GM12892 (cell line): Measurements from ENCODE around the gene CDH10.

Experiments
- DNase-seq: peaks from one replicate; pipeline ENCODE4 v3.0.0; 2011; ENCODE audit not compliant: insufficient read length
- FAIRE-seq: peaks from 2 replicates; lab custom pipeline; 2011; peaks lifted over from hg19 to GRCh38; lab: Jason Lieb, UNC
- POLR2A ChIP-seq: IDR thresholded peaks from 2 replicates; pipeline ENCODE4 v1.6.1; 2011; ENCODE audit warnings: low read depth, low read length, control low read depth
- POLR2AphosphoS5 ChIP-seq: IDR thresholded peaks from 2 replicates; pipeline ENCODE4 v1.6.1; 2011; ENCODE audit warnings: low read depth, low read length, control low read depth
- TAF1 ChIP-seq: IDR thresholded peaks from 2 replicates; pipeline ENCODE4 v1.6.1; 2011; ENCODE audit warnings: low read depth, mild to moderate bottlenecking, control low read depth, low read length, borderline replicate concordance

The CDH10 gene

DNA sequence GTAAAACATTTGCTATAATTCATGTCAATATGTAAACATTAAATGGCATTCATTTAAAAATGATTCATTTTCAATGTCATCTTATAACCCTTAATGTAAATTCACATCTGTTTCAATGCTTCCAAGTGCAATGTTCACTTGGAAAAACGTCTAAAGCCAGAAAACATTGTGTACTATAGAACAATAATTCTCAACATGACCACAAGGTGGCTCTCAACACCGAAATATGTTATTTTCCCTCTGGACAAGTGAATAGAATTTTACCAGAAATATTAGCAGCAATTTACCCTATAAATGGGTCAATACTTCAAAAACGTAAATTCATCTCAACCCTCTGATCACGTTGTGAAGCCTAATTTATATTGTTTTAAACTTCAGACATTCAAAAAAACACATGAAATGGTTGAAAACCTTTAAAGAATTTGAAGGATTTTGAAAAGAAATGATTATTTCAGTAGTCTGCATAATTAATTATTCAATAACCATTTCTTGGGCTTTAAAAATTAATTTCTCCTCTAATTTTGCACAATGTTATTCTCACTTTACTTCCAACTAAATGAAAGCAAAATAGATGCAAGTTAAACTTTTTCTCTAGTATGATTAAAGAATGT, 11.0 kb downstream of the CDH10 start:
- peak; percentile 24 for FAIRE-seq
- DNase-seq: no peak
- TF ChIP-seq POLR2AphosphoS5: no peak
- no peak for TF ChIP-seq POLR2A
- TF ChIP-seq TAF1: no peak

- TF ChIP-seq POLR2AphosphoS5 (no peak), POLR2A (no peak), TAF1 (no peak)
- DNase-seq (no peak), FAIRE-seq (no peak)
Observed at GRCh38 chr5:24632353-24632752, 12.4 kb downstream of the CDH10 start.

DNA sequence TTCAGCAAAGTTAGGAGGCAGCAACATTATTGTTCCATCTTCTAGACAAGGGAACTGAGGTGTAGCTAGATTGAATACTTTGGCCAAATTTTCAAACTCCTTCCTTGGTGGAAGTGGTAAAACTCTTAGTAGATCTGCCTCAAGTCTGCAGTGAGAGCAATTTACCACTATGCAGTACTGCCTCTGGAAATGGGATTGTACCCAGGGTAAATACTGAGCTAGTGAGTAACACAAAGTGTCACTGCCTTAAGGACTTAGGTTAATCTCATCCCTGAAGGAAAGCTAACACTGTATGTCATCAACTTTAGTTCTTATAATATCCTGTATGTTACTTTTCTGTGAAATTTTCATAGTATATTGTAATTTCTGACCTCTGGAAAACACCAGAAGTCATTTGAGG, 13.9 kb downstream of the CDH10 start:
- FAIRE-seq (no peak), DNase-seq (no peak)
- TF ChIP-seq TAF1: no peak
- TF ChIP-seq POLR2AphosphoS5: no peak
- no peak for TF ChIP-seq POLR2A

DNA sequence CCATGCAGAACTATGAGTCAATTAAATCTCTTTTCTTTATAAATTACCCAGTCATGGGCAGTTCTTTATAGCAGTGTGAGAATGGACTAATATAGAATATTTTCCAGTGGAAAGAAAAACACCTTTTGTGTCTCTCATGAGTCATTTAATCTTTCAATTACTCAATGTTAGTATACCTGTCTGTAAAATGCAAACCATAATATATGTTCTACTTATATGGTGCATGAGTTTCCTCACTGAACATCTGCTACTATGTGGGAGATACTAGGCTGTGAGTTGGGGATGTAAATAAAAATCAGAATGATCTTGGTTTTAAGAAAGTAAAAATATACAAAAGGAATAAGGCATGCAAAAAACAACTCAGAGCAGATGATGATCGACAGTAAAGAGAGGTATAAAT, 15.0 kb downstream of the CDH10 start:
- TF ChIP-seq POLR2A (no peak), POLR2AphosphoS5 (no peak), TAF1 (no peak)
- FAIRE-seq (no peak), DNase-seq (no peak)

- DNase-seq: no peak
- FAIRE-seq: no peak
- TF ChIP-seq POLR2AphosphoS5 (no peak), TAF1 (no peak), POLR2A (no peak)
Observed at GRCh38 chr5:24624872-24625271, 19.9 kb downstream of the CDH10 start.

- TF ChIP-seq POLR2AphosphoS5: no peak
- TF ChIP-seq TAF1: no peak
- TF ChIP-seq POLR2A: no peak
- no peak for FAIRE-seq
- no peak for DNase-seq
Observed at GRCh38 chr5:24623624-24624023, 21.2 kb downstream of the CDH10 start.

GRCh38 chr5:24623031-24623430, 21.7 kb downstream of the CDH10 start:
- DNase-seq (no peak), FAIRE-seq (no peak)
- TF ChIP-seq POLR2A (no peak), POLR2AphosphoS5 (no peak), TAF1 (no peak)

DNA sequence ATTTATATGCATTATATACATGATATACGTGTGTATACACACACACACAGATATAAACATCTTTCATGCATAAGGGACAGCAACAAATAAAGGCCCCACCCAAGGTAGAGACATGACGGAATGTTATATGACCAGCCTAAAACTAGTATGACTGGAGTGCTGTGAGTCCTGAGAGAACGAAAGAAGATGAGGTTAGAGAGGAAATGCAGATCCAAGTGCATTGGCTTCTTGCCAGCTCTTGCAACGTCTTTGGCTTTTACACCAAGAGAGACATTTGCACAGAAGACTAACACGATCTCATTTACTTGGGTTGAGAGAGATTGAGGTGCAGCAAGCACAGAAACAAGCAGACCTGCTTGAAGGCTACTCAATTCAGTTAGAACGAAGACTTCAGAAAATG, 23.0 kb downstream of the CDH10 start:
- DNase-seq (no peak), FAIRE-seq (no peak)
- TF ChIP-seq TAF1: no peak
- no peak for TF ChIP-seq POLR2A
- TF ChIP-seq POLR2AphosphoS5: no peak

DNA sequence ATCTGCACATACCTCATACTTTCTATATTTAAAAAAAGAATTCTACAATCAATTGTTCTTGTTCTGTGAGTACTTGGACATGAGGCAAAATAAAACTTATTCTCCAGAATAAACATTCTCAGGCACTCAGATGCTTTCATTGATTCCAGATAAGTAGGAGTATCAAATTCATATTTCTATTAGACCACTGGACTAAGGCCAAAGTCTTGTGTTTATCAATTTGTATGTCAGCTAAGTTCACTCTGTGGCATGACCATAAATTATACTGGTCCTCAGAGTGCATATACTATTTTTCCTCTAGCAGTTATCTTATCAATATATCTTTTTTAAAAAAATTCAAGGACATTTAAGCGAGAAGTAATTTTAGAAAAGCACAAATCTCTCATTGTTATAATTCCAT, 28.2 kb downstream of the CDH10 start:
- DNase-seq (no peak), FAIRE-seq (no peak)
- TF ChIP-seq POLR2A (no peak), TAF1 (no peak), POLR2AphosphoS5 (no peak)

DNA sequence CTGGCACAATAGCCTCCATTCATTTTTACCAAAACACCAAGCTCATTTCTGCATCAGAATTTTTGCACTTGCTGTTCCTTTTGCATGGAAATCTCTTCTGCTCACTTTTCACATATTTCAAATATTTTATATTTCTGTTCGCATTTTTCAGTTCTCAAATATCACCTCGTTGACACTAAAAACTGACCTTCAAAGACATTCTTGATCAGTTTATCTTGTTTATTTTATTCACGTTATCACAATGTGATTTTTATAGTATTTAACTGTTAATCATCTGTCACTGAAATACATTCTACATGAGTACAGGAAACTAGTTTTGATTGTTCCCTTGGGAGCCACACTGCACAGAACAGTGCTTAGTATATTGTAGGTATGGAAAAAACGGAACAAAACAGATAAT, 29.6 kb downstream of the CDH10 start:
- DNase-seq (no peak), FAIRE-seq (no peak)
- TF ChIP-seq POLR2A: no peak

DNA sequence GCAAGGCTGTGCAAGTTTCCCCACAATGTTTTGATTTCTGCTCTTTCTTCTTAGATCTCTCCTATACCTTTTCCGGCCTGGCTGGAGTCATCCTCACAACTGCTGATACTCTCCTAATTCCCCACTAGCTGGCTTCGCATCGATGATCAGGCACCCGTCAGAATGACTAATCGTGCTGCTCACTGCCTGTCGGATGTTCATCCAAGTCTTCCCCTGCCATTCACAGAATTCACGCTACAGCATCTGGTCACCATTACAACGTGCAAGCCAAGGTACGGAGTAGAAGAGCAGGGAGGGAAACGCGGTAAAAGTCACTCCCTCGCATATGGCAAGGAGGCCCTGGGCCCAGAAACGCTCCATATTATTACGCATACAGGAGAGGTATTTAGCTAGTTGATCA, 35.1 kb downstream of the CDH10 start:
- FAIRE-seq (no peak), DNase-seq (no peak)
- TF ChIP-seq POLR2A: no peak
- no peak for TF ChIP-seq POLR2AphosphoS5
- no peak for TF ChIP-seq TAF1

DNA sequence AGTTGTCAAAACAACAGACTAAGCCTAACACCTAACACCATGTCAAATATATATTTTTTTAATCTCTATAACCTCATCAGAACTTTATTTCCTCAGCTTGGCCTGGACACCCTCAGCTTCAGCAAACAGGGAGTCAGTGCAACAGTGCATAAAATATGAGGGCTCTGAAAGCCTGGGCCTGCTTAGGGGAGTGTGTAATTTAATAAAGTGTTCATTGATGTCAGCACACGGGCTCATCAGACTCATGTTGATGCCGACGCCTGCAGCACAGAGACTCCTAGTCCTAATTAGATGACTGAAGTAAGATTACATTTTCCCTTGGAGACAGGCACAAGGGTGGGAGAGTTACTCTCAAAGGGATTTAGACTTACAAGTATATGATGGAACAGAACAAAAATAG, 37.8 kb downstream of the CDH10 start:
- FAIRE-seq: no peak
- TF ChIP-seq POLR2AphosphoS5 (no peak), POLR2A (no peak), TAF1 (no peak)
- no peak for DNase-seq

GRCh38 chr5:24602188-24602587, 42.6 kb downstream of the CDH10 start:
- no peak for DNase-seq
- FAIRE-seq: no peak
- TF ChIP-seq TAF1 (no peak), POLR2A (no peak), POLR2AphosphoS5 (no peak)

DNA sequence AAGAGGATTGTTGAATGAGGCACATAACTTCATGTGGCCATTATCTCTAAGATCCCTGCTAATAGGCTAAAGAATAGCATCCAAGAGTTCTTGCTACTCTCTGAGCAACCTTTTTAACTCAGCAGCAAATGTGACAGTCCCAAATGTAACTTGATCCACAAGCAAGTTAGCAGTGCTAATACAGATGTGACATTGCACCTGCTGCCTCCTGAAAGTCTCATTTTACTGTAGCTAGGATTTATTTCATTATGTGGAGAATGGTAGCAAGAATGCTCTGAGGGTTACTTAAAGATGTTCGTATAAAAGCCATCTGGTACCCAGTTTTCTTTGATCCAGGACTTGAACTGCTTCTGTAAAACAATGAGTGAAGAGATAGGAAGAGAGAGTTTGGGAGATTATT, 45.8 kb downstream of the CDH10 start:
- TF ChIP-seq POLR2AphosphoS5: no peak
- TF ChIP-seq TAF1: no peak
- TF ChIP-seq POLR2A: no peak
- DNase-seq (no peak), FAIRE-seq (no peak)
